Germinal center (tissue), 1 donor: ENCODE results near the gene GRWD1.
"Not testable (repeated sequence)": the region's sequence is repeated elsewhere in the genome, so short reads cannot be mapped to it uniquely, and the experiment has no call there.

ENCODE experiments used
- DNase-seq: peaks from one replicate; pipeline ENCODE4 v3.0.0; 2012; ENCODE audit warnings: mixed read lengths, low spot score

The GRWD1 gene

DNA sequence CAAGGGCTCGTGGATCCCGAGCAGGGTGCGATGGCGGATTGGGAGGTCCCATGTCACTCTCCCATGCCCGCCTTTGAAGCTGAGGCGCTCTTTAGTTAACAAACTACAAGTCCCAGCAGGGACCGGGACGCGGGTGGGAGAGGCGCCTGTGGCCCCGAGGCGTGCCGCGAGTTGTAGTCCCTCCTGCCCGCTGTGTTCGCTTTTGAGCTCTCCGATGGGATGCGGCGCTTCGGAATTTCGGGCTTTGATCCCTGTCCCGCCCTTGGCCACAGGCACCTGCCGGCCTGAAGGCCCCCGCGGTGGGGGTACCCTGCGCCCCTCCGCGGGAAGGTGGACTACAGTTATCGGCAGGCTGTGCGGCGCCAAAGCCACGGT, 34.4 kb downstream of the GRWD1 start:
- DNase-seq, result no peak

DNA sequence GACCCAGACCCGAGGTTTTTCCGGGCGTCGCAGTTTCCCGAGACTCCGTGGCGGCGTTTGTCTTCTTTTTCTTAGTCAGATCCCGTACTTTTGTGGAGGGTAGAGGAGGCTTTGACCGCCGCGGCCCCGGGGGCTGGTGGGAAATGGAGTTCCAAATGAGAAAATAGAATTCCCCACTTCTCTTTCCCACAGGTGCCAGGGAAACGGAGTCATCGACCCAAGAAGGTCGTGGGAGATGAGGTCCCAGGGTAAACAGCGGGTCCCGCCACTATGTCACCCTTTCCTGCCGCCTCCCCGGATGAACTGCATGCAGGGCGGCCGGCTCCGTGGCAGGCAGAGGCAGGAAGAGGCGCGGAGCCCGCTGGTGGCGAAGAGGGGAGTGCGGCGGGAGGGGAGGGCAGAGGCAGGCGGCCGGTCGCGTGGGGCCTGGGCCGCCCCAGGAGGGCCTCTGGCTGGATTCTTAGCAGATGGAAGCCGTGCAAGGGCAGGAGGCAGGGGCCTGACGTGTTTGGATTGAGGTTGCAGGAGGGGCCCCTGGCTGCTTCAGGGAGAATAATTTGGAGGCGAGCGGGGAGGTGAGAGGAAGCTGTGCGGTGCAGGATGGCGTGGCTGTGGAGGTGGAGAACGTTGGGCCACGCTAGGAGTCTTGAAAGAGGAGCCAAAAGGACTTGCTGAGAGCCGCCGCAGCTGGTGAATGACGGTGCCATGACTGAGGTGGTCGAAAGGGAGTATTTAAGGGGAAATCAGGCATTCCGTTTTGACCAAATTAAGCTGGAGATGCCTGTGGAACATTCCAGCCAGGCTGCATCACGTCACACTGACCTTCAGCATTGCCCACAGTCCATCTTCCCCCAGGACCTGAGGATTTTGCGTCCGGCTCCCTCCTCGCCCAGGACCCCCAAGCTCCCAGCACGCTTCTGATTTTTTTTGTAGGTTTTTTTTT, 35.0 kb downstream of the GRWD1 start:
- DNase-seq, result peak; percentile 33

DNA sequence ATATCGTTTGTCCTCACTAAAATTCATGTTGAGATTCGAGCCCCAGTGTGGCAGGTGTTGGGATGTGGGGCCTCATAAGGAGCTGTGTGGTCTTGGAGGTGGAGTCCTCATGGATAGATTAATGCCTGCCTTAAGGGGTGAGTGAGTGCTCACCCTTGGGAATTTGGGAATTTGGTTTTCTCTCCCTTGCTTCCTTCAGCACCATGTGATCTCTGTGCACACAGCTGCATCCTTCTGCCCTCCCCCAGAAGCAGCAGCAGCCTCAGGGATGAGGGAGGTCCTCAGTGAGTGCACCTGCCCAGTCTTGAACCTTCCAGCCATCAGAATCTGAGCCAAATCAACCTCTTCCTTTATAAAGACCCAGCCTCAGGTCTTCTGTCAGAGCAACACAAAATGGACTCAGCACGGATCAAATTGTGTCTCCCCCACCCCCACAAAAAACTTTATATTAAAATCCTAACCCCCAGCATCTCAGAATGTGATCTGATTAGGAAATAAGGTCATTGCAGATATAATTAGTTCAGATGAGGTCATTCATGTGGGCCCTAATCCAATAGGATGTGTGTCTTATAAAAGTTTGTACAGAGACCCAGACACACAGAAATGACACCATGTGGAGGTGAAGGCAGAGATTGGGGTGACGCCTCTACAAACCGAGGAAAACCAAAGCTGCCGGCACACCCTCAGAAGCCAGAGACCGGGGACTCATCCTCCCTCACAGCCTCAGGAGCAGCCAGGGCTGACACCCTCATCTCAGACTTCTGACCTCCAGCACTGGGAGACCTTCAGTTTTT, 36.3 kb downstream of the GRWD1 start:
- no peak for DNase-seq

DNA sequence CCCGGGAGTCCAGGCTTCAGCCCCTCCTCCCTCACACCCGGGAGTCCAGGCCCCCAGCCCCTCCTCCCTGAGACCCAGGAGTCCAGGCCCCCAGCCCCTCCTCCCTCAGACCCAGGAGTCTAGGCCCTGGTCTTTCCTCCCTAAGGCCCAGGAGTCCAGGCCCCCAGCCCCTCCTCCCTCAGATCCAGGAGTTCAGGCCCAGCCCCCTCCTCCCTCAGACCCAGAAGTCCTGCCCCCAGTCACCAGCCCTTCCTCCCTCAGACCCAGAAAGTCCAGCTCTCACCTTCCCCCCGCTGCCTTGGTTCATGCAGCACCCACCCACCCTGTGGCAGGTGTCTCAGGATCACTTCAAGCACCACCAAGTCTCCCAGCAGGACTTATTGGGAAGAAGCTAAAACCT, 37.5 kb downstream of the GRWD1 start:
- no peak for DNase-seq

DNA sequence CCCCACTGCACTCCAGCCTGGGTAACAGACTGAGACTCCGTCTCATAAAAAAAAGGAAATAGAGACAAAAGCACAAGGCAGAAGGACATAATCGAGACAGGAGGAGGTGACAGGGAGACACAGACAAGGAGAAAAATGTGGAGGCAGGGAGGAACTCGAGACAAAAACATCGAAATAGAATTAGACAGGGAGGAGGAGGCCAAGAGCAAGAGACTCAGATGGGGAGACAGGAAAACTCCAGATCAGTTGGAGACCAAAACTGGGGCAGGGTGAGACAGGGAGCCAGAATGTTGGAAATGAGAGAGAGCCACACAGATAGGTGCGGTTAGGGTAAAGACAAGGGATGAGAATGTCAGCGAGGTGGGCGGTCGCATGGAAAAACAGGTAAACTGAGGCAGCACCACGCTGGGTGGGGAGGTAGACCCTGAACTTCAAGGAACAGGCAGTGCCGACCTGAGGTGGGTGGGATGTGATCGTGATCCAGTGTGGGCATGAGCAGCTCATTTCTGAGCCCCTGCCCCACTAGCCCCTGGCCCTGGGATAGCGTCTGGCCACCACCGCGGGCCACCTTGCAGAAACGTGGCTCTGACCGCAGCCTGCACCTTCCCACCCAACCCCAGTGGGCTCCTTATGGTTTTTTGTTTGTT, 38.6 kb downstream of the GRWD1 start:
- no peak for DNase-seq

DNA sequence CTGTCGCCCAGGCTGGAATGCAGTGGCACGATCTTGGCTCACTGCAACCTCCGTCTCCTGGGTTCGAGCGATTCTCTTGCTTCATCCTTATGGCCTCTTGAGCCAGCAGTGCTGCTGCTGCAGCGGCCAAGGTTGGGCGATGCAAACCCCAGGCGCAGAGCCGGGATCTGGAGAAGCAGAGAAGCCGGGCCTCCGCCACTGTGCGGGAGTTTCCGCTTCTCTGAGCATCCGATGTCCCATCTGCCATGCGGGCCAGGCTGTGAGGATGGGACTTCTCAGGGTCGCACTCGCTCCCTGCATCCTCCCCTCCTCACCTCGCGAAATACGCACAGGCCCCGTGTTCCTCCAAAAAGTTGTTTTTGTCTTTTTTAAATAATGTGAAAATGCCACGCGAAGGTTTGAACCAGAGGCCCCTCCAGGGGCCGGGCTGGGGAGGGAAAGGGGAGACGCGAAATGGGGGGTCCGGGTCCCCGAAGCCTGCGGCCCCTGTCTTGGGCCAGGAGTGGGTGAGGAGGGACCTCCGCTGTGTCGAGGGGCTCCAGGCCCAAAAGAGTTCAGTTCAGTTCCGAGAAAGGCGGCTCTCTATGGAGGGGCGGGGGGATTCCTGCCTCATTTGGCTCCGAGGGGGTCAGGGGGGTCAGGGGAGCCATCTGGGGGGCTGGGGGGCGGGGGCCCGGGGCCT, 39.3 kb downstream of the GRWD1 start:
- DNase-seq, result no peak

DNA sequence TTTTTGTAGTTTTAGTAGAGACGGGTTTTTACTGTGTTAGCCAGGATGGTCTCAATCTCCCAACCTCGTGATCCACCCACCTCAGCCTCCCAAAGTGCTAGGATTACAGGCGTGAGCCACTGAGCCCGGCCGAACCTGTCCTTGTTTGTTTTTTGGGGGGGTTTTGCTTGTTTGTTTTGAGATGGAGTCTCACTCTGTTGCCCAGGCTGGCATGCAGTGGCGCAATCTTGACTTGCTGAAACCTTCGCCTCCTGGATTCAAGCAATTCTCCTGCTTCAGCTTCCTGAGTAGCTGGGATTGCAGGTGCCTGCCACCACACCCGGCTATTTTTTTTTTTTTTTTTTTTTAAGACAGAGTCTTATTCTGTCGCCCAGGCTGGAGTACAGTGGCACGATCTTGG, 40.9 kb downstream of the GRWD1 start:
- not testable (repeated sequence) for DNase-seq

DNA sequence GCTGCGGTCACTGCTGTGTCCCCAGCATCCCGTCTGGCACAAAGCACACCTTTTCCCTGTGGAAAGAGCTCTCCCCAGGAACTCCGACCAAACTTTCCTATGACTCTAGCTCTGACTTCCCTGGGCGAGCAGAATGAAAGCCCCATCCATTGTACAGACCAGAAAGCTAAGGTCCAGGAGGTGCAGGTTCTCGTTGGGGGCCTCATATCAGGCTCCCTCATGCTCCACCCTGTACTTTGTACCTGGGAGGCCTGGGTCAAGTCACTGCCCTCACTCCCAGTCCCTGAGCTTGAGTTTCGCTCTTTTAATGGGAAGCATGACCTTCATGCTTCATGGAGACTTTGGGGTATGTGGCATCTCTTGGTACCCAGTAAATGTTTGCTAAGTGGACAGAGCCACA, 41.8 kb downstream of the GRWD1 start:
- no peak for DNase-seq

DNA sequence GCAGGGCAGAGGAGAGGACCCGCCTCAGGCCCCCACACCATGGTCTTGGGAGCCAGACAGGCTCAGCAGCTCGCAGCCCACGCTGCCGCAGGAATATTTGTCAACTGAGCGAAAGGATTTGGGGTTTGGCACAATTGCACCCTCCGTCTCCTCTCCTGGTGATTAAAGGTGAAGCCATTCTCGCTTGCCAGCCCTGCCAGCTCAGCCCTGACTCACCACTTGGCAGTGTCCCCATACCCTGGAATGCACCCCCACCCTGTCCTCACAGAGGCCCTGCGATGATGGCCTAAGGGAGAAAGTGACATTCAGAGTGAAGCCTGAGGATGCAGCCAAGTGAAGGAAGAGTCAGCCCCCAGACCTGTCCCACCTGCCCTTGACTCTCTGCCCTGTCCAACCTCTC, 42.2 kb downstream of the GRWD1 start:
- DNase-seq, result no peak

DNA sequence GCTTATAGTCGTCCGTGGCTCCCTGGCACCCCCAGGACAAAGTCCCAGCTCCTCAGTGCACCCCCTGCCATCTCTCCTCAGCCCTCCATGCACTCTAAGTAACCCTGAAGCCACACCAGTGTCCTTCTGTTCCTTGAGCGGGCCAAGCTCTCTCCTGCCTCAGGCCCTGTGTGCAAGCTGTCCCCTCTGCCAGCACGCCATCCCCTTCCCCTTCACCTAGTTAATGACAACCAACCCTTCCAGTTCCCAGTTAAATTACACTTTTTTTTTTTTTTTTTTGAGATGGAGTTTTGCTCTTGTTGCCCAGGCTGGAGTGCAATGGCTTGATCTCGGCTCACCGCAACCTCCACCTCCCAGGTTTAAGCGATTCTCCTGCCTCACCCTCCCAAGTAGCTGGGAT, 42.7 kb downstream of the GRWD1 start:
- DNase-seq, result not testable (repeated sequence)

DNA sequence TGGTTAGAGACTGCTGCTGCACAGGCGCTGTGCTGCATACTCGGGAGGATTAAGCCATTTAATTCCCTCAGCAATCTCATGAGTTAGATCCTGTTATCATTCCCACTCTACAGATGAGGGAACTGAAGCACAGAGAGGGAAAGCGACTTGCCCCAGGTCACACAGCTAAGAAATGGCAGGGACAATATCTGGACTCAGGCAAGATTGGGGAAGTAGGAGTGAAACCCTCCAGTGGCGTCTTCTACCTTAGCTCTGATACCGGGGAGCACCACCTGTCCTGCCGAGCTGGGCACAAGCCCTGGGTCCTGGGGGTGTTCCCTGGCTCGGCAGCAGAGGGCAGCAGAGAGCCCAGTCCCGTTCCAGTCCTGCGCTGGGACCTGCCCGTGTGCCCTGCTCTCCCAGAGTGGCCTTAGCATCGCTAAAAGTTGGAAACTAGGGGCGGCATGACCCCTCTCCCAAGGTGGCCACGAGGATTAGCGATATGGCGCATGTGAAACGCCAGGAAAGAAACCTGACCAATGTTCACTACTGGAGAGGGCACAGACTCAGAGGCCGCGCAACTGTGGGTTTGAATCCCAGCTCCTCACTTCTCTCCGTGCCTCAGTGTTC, 43.9 kb downstream of the GRWD1 start:
- DNase-seq, result peak; percentile 89

DNA sequence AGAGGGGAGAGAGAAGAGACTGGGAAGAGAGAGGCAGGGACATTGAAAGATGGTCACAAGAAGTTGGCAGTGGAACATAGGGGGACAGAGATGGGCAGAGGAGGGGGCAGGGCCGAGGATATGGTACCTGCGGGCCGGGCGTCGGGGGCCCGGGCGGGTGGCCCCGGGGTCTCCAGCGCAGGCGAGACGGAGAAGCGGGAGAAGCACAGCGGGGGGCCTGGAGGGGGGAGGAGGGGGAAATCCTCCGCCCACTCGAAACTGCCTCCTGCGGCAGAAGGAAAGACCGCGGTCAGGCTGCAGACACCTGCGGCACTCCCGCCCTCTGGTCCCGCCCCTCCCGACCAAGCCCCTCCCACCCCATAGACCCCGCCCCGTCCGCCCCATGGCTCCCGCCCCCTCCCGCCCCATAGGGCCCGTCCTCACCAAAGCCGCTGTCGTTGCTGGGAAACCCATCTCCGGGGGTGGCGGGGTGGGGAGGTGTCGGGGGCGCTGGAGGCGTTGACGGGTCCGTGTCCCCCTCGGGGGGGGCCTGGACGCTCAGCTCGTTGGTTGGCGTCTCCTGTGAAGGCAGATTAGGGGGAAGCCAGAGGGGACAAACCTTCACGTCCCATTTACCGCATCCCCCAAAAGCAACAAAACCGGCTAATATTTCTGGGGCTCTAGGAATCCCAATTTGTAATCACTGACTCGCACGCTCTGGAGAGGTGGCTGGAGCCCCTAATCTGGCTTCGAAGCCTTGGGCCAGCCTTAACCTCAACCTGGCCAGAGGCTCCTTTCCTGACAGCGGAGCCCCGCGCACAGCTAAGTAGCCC, 45.4 kb downstream of the GRWD1 start:
- peak; percentile 94 for DNase-seq

DNA sequence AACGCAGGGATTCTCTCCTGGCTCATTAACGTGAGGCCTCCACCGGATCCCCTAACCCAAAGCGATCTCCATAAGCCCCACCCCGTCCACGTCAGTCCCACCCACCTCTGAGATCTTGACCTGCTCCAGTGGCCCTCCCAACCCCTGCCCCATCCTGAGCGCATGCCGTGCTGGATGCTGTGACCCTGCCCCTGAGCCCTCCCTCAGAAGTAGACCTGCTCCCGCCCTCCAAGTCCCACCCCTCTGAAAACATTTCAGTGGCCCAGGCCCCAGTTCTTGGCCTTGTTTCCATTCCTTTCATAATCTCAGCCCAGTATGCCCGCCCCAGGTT, 46.0 kb downstream of the GRWD1 start:
- no peak for DNase-seq

DNA sequence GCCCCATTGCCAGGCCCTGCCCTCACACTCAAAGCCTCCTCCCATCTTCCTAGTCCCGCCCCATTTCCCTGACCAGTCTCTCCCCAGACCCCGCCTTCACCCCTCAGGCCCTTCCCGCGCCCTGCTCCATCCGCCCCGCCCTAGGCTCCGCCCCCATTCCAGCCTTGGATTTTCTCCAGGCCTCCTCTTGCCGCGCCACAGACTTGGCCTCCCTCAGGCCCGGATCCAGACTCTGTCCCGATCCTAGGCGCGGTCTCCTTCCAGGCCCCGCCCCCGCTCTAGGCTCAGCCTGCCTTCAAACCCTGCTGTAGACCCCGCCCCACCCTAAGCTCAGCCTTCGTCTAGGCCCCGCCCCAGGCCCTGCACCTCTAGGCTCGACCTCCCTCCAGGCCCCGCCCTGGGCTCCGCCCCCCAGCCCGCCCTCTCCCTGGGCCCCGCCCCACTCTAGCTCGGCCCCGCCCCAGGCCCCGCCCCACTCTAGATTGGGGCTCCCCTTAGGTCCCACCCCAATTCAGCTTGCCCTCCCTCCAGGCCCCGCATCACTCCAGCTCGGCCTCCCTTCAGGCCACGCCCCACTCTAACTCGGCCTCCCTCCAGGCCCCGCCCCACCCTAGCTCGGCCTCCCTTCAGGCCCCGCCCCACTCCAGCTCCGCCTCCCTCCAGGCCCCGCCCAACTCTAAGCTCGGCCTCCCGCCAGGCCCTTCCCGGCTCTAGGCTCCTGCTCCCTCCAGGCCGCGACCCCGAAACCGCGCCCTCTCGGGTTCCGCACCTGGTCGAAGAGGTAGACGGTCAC, 47.3 kb downstream of the GRWD1 start:
- DNase-seq, result peak; percentile 94

DNA sequence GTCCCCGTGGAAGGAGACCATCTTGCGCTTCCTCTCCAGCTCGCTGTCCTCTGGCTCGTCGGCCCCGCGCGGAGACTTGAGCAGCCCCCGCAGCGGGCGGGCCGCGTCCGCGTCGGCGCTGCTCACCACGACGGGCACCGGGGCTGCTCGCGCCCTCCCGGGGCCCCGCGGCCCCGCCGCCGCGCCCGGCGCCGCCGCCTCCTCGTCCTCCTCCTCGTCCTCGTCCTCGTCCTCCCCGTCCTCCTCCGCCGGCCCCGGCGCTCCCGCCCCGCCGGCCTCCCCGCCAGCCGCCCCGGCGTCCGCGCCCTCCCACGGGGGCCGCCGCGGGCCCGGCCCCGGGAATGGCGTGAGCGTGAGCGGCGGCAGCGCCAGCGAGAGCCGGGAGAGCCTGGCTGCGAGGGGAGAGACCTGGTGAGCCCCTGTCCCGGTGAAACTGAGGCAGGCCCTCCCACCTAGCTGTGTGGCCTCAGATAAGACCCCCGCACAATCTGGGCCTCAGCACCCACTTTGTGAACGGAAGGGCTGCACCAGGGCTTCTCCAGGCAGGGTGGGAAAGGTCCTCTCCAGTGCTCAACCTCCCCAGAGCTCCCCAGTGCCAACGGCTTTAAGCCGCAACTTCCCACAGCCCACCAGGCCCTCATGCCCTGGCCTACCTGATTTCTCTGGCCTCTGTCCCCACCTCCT, 48.1 kb downstream of the GRWD1 start:
- no peak for DNase-seq

DNA sequence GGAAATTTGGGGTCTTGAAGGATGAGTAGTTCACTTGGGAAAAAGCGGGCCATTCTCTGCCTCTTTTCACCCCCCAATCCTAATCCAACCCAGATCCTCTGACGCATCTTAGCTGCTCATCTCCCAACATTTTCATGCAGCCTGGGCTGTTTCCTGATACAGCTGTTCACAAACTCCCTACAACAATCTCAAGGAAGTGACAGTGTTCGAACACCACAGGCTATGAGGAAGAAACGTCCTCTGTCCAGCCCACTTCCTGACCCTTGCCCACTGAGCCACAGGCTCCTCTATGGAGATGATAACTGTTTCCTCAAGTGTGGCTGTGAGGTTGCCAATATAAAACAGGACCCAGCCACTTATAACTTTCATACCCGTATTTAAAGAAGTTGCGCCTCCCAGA, 49.6 kb downstream of the GRWD1 start:
- DNase-seq, result no peak

DNA sequence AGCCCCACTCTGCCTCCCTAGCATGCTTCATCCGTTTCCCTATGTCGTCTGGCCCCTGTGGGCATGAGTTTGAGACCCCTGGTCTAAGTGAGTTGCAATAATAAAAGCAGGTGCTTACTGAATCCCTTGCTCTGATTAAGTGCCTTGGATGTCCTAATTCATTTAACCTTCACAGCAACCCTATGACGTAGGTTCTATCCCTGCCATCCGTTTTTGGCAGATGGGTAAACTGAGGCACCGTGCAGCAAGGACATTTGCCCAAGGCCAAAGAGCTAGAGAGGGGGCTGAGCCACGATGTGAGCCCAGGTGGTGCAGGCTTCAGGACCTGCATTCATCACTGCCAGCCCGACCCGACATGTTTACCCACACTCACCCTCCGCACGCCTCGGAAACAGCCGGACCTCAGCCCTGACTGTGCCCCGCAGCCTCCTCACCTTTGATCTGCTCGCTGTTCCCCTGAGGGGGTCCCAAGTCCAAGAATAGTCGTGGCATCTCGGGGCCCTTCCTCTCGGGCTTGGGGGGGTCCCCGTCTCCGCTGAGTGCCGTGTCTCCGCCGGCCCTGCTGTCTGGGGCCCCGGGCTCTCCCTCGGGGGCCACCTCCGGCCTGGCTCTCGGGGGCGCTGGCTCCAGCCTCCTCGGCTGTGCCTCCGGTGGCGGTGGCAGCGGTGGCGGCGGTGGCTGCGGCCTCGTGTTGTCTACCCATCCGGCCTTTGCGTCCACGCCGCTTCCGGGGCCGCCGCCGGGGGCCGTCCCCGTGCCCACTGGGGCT, 51.4 kb downstream of the GRWD1 start:
- DNase-seq, result no peak

DNA sequence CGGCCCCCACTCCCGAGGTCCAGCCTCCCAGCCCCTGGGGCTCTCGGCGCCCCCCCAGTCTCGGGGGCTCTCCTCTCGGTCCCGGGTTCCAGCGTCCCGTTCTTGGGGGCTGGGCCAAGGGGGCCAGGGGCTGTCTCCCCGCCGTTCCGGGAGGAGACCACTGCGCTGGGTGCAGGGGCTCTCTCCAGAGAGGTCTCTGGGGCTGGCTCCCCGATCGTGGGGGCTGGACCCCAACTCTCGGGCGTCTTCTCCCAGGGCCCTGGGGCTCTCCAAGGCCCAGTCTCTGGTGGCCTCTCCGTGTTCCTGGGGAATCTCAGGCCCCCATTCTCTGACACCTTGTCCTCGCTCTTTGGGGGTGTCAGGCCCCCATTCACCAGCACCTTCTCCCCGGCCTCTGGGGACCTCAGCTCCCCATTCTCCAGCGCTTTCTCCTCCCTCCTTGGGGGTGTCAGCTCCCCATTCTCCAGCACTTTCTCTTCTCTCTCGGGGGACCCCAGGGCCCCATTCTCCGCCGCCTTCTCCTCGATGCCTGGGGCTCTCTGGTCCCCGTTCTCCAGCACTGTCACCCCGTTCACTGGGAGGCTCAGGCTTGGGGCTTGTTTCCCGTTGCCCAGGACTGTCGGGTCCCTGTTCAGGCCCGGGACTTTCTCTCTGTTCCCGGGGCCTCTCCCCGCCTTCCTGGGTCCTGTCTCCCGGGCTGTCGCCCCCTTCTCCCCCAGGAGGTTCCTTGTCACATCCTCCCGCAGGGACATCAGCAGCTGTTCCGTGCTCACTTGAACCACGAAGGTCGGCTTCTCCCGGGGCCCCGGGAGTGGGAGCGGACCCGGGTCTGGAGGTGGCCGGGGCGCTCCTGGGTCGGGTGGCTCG, 52.2 kb downstream of the GRWD1 start:
- no peak for DNase-seq
